ENCODE data around the gene OR5AU1.

DNA sequence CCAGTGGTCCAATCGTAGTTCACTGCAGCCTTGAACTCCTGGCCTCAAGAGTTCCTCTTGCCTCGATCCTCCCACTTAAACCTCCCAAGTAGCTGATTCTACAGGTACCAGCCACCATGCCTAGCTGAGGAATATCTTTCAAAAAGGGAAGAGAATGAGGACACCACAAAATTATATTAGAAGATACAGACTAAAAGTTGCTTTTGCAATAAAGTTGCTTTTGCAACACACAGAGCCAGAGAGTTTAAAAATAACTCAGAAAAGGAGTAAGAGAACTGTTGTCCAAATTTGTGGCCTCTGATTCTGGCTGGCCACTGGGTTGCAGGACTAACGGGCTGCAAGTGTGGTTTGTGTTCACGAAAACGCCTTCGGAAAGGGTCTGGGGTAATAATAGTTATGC, 35.2 kb downstream of the OR5AU1 start:
- no peak for TF ChIP-seq EZH2phosphoT487 (IDR thresholded peaks at IDR 0.05; ENCODE audit: low read depth, severe bottlenecking, unreplicated experiment)
- TF ChIP-seq EZH2 (IDR thresholded peaks at IDR 0.05; ENCODE audit: borderline replicate concordance), result no peak
- TF ChIP-seq, protein P1, sequence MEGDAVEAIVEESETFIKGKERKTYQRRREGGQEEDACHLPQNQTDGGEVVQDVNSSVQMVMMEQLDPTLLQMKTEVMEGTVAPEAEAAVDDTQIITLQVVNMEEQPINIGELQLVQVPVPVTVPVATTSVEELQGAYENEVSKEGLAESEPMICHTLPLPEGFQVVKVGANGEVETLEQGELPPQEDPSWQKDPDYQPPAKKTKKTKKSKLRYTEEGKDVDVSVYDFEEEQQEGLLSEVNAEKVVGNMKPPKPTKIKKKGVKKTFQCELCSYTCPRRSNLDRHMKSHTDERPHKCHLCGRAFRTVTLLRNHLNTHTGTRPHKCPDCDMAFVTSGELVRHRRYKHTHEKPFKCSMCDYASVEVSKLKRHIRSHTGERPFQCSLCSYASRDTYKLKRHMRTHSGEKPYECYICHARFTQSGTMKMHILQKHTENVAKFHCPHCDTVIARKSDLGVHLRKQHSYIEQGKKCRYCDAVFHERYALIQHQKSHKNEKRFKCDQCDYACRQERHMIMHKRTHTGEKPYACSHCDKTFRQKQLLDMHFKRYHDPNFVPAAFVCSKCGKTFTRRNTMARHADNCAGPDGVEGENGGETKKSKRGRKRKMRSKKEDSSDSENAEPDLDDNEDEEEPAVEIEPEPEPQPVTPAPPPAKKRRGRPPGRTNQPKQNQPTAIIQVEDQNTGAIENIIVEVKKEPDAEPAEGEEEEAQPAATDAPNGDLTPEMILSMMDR (IDR thresholded peaks at IDR 0.05; ENCODE audit: poor library complexity), result no peak

Data from hepatocyte (in vitro differentiated cells).